GM23248 (cell line): ENCODE results near the gene MAPK8.

Source experiments
- EZH2 ChIP-seq: fragments of 200-600 bp; sonication (generic); IDR thresholded peaks from 2 replicates; pipeline ENCODE4 v1.6.1; 2018; ENCODE audit warnings: antibody characterized with exemption, mild to moderate bottlenecking; ENCODE audit not compliant: insufficient read depth, poor library complexity, severe bottlenecking
- EZH2phosphoT487 ChIP-seq: fragments of 200-600 bp; sonication (generic); IDR thresholded peaks from 2 replicates; pipeline ENCODE4 v1.6.1; 2018; ENCODE audit warnings: antibody characterized with exemption, moderate library complexity, mild to moderate bottlenecking, low read depth; ENCODE audit not compliant: insufficient read depth

- TF ChIP-seq EZH2 (no peak), EZH2phosphoT487 (no peak)
Observed at GRCh38 chr10:48289501-48290238, 16.8 kb upstream of the MAPK8 start.
